Uterus (tissue), 4 donors: ENCODE data around the gene PDE6A. TPM values are rescaled to one million over a fixed set of nuclear protein-coding genes. Genes with fewer than 3 reads are reported as not detected.

Experiments used
- DNase-seq, 2 donors: peaks; one replicate each; pipeline ENCODE4 v3.0.0-alpha.2; 2019 to 2020
- H3K27ac ChIP-seq, 2 donors: fragments of 200-600 bp; sonication (generic); 1 replicate in 1 of 2; 2 replicates in 1 of 2; pipeline ENCODE4 v1.5.1; 2016 to 2018
- H3K27me3 ChIP-seq, 2 donors: fragments of 200-600 bp; sonication (generic); one replicate each; pipeline ENCODE4 v1.5.1; 2018 to 2019; ENCODE audit warnings: control low read depth in 1 of 2
- H3K36me3 ChIP-seq, 2 donors: fragments of 200-600 bp; sonication (generic); one replicate each; pipeline ENCODE4 v1.5.1; 2019; ENCODE audit warnings: control low read depth in 1 of 2
- H3K4me1 ChIP-seq, 2 donors: fragments of 200-600 bp; sonication (generic); one replicate each; pipeline ENCODE4 v1.5.1; 2018 to 2019; ENCODE audit warnings: control low read depth in 1 of 2
- H3K4me3 ChIP-seq, 2 donors: fragments of 200-600 bp; sonication (generic); 1 replicate in 1 of 2; 2 replicates in 1 of 2; pipeline ENCODE4 v1.5.1; 2018 to 2019; ENCODE audit warnings: mild to moderate bottlenecking in 1 of 2
- H3K9me3 ChIP-seq, 2 donors: fragments of 200-600 bp; sonication (generic); one replicate each; pipeline ENCODE4 v1.5.1; 2019; ENCODE audit warnings: control low read depth in 1 of 2
- CTCF ChIP-seq, 4 experiments: fragments of 200-600 bp in 2 of 4; fragments of 450-650 bp in 2 of 4; sonication (generic) in 2 of 4; IDR thresholded peaks; one replicate each; pipeline ENCODE4 v1.5.1; 2016 to 2019; ENCODE audit warnings: antibody characterized with exemption in 4 of 4, mild to moderate bottlenecking in 2 of 4, moderate library complexity in 1 of 4
- POLR2A ChIP-seq, 2 donors: fragments of 450-650 bp; IDR thresholded peaks; one replicate each; pipeline ENCODE4 v1.6.1; 2016; ENCODE audit warnings: antibody characterized with exemption in 2 of 2, mild to moderate bottlenecking in 1 of 2, moderate library complexity in 1 of 2
- intact Hi-C: fragments of 100-400 bp; cut with DNase I; formaldehyde crosslinking; loops from one replicate; pipeline ENCODE4 v1.15.1; 2023; ENCODE audit warnings: low total_unique reads
- total RNA-seq, 4 donors: library from RNA; depleted of rRNA in 3 of 4; stranded (reverse); fragments of >200 nt in 3 of 4; gene quantifications; one replicate each; pipeline versions ENCODE4 v1.1.0 to v1.2.4, GENCODE V29; 2014 to 2023
- donor health status: DM: yes; HTN: yes; CAD: no.

Gene PDE6A
- total RNA-seq, 4 donors from 2014 or later = 0.07 TPM; not detected in 3

- intact Hi-C loops = no loop called here
- H3K27ac ChIP-seq = peak within 1 kb of the TSS; percentile 87 to 90
- no peaks in the 10 kb centered on the region for H3K27me3 ChIP-seq
- H3K36me3 ChIP-seq = no peaks in the 10 kb centered on the region
- peak; percentile 97 to 98 for DNase-seq
- peak; percentile 93 to 98 for TF ChIP-seq POLR2A (IDR thresholded peaks at IDR 0.05)
- TF ChIP-seq CTCF (IDR thresholded peaks at IDR 0.05) = peak; percentile 3 to 16 (median 14)
- H3K4me3 ChIP-seq = peak within 1 kb of the TSS; percentile 82 to 95
- no peaks in the 10 kb centered on the region for H3K9me3 ChIP-seq
- no peaks in the 10 kb centered on the region for H3K4me1 ChIP-seq
These were observed 15.9 kb upstream of the PDE6A start, which contains the start of gene SLC26A2 for GRCh38 chr5:149960272-149961185. Gene SLC26A2, plus strand, starts transcription at chr5:149960758. Its CDS starts 16,895 bp downstream, at chr5:149977653.

- TF ChIP-seq CTCF (IDR thresholded peaks at IDR 0.05) (peak in 3 of 4 experiments; percentile 28 to 49 (median 31)), POLR2A (IDR thresholded peaks at IDR 0.05) (no peak)
- Histone ChIP-seq H3K27ac (peak overlapping the region; percentile 87 to 90), H3K36me3 (no peaks in the 10 kb centered on the region), H3K4me1 (no peaks in the 10 kb centered on the region), H3K27me3 (no peaks in the 10 kb centered on the region), H3K4me3 (peak overlapping the region; percentile 82 to 95), H3K9me3 (no peaks in the 10 kb centered on the region)
- no peak for DNase-seq
- intact Hi-C loops = no loop called here
These were observed 15.0 kb upstream of the PDE6A start for GRCh38 chr5:149959406-149960236.

- H3K27ac ChIP-seq = no peak overlapping the region
- intact Hi-C loops = no loop called here
- H3K27me3 ChIP-seq = no peaks in the 10 kb centered on the region
- no peaks in the 10 kb centered on the region for H3K36me3 ChIP-seq
- no peaks in the 10 kb centered on the region for H3K9me3 ChIP-seq
- no peak for DNase-seq
- H3K4me1 ChIP-seq = no peaks in the 10 kb centered on the region
- H3K4me3 ChIP-seq = no peak overlapping the region
- TF ChIP-seq POLR2A (IDR thresholded peaks at IDR 0.05) = no peak
These were observed 13.3 kb upstream of the PDE6A start for GRCh38 chr5:149957855-149958254.

GRCh38 chr5:149956685-149957084 is 12.1 kb upstream of the PDE6A start:
- intact Hi-C loops = no loop called here
- Histone ChIP-seq H3K27me3 (no peaks in the 10 kb centered on the region), H3K9me3 (no peaks in the 10 kb centered on the region), H3K27ac (no peak overlapping the region), H3K4me1 (no peaks in the 10 kb centered on the region), H3K36me3 (no peaks in the 10 kb centered on the region), H3K4me3 (no peak overlapping the region)
- no peak for DNase-seq
- TF ChIP-seq POLR2A (IDR thresholded peaks at IDR 0.05) = no peak
- TF ChIP-seq CTCF (IDR thresholded peaks at IDR 0.05) = no peak

GRCh38 chr5:149954798-149955197 is 10.2 kb upstream of the PDE6A start:
- no peak overlapping the region for H3K27ac ChIP-seq
- no peak for DNase-seq
- intact Hi-C loops = no loop called here
- no peaks in the 10 kb centered on the region for H3K27me3 ChIP-seq
- no peaks in the 10 kb centered on the region for H3K36me3 ChIP-seq
- TF ChIP-seq POLR2A (IDR thresholded peaks at IDR 0.05) (no peak), CTCF (IDR thresholded peaks at IDR 0.05) (no peak)
- H3K9me3 ChIP-seq = no peaks in the 10 kb centered on the region
- H3K4me1 ChIP-seq = no peaks in the 10 kb centered on the region
- no peak overlapping the region for H3K4me3 ChIP-seq
